DMS53 treated with DMSO at 0.1 percent for 48 hours (cell line): ENCODE results near the gene OR52H1.
"Not testable (repeated sequence)": the region's sequence is repeated elsewhere in the genome, so short reads cannot be mapped to it uniquely, and the experiment has no call there.

ENCODE experiments used
- DNase-seq: peaks from one replicate; lab custom pipeline; 2025; ENCODE audit not compliant: unreplicated experiment; lab: John Stamatoyannopoulos, UW

OR52H1 gene

DNA sequence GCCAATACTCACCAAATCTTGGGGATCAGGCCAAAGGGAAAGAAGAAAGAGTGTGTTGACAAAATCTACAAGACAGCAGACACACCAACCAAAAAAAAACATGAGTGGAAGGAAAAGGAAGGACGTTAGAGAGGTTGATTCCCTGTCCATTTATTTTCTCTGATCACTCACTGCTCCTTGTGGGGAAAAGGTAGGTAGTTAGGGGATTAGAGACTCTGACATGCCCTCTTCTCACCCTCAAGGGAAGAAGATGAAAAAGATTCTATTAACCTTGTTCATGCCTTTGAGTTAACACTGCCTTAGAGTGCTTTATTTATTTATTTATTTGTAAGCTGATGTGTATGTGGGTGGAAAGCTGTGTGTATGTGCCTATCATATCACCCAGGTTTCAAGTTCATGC is at the start of gene OR52H1:
OR52H1 (minus strand) TSS at position 101 of the 400 bp plus-strand sequence. CDS start 3,035 bp downstream, outside the sequence.
- DNase-seq = no peak

DNA sequence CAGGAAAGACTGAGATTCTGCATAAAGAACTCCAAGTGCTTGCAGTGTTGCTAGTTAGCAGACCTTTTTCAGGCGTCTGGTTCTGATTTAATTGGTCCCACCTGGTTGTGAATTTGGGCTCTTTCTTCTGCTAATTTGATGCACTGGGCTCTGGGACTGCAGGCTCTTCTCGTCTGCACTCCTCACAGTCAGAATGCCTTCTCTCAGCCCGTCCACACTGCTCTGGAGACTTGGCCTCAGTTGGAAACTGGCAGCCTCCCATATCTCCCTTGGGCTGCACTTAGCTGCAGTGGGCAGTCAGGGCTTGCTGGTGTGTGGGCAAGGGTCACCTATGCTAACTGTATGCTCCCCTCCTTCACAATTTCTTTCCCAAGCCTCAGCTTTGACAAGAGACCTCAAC is 49.6 kb upstream of the OR52H1 start:
- no peak for DNase-seq

- peak; percentile 7 for DNase-seq
These were observed 48.4 kb upstream of the OR52H1 start, which contains the start of gene TRIM6 for GRCh38 chr11:5596607-5597201. Gene TRIM6, plus strand, starts transcription at chr11:5596637. Its CDS starts 261 bp downstream, at chr11:5596898.

GRCh38 chr11:5593146-5593545 is 44.8 kb upstream of the OR52H1 start:
- DNase-seq = no peak

DNA sequence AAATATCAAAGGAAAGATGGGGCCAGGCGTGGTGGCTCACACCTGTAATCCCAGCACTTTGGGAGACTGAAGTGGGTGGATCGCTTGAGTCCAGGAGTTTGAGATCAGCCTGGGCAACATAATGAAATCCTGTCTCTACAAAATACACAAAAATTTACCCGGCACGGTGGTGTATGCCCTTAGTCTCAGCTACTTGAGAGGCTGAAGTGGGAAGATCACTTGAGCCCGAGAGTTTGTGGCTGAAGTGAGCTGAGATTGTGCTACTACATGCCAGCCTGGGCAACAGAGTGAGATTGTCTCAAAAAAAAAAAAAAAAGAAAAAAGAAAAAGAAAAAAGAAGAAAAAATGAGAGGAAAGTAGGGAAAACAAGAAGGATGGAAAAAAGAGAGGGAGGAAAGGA is 44.3 kb upstream of the OR52H1 start:
- DNase-seq = no peak

DNA sequence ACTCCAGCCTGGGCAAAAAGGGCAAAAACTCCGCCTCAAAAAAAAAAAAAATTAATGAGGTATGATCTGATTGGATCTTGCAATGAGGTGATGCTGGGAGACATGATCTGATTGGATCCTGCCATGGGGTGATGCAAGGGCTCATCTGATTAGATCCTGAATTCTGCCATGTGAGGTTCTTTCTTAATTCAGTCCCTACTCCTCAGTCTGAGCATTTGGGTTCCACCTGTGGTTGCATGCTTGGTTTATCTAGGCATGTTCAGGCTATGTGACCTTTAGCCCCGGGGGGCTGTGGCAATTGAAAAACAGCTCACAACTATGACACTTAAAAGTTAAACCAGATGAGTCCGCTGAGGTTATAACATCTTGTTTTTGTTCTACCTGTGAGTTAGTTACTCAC is 43.3 kb upstream of the OR52H1 start:
- DNase-seq = no peak

DNA sequence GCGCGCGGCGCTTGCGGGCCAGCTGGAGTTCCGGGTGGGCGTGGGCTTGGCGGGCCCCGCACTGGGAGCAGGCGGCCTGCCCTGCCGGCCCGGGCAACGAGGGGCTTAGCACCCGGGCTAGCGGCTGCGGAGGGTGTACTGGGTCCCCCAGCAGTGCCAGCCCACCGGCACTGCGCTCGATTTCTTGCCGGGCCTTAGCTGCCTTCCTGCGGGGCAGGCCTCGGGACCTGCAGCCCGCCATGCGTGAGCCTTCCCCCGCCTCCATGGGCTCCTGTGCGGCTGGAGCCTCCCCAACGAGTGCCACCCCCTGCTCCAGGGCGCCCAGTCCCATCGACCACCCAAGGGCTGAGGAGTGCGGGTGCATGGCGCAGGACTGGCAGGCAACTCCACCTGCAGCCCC is 41.6 kb upstream of the OR52H1 start:
- DNase-seq = not testable (repeated sequence)

- DNase-seq = not testable (repeated sequence)
These were observed 36.1 kb upstream of the OR52H1 start for GRCh38 chr11:5584458-5584857.

GRCh38 chr11:5581014-5581413 is 32.7 kb upstream of the OR52H1 start:
- no peak for DNase-seq

- DNase-seq = no peak
These were observed 32.2 kb upstream of the OR52H1 start, which contains the start of gene OR52B6 for GRCh38 chr11:5580577-5580976. Gene OR52B6, plus strand, starts transcription at chr11:5580877. Its CDS starts 0 bp downstream, at chr11:5580877.

DNA sequence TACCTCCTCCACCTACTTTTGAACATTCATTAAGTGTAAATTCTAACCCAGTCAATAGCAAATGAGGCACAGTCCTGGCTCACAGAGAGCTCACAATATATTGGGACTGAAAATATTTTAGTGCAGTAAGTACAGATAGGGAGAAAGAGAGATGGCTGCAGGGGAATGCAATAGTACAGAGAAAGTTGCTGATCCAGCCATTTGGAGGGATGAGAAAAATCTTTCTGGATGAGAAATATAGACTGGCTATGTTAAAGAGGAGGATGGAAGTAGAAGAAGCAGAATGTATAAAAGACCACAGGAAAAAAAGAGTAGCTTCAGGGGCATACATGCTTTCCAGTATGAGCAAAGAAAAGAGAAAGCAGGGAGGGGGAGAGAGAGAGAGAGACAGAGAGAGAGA is 28.8 kb upstream of the OR52H1 start:
- no peak for DNase-seq

GRCh38 chr11:5575152-5575551 is 26.8 kb upstream of the OR52H1 start:
- DNase-seq = no peak

- no peak for DNase-seq
These were observed 26.3 kb upstream of the OR52H1 start for GRCh38 chr11:5574654-5575053.

GRCh38 chr11:5564259-5565019 is 16.1 kb upstream of the OR52H1 start:
- DNase-seq = no peak

- DNase-seq = no peak
These were observed 9.4 kb upstream of the OR52H1 start for GRCh38 chr11:5557751-5558150.

GRCh38 chr11:5556596-5557188 is 8.4 kb upstream of the OR52H1 start:
- DNase-seq = no peak

DNA sequence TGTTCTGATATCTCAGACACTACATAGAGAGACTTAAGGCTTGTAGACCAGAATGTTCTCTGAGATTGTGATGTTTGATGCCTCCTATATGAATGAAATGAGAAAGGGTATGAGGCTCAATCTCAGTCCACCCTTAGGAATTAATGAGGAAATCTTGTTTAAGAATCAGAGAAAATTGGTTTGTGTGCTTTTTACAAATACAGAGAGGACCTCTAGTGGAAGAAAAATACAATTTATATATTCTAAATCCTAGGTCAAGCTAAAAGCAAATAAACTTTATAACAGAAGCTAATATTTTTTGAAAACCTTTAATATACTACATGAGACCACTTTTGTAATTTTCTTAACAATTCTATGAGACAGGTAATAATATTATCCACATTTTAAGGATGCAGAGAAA is 5.0 kb upstream of the OR52H1 start:
- peak; percentile 39 for DNase-seq

- DNase-seq = no peak
These were observed 2.2 kb upstream of the OR52H1 start for GRCh38 chr11:5550440-5551095.

- no peak for DNase-seq
These were observed 358 bp downstream of the OR52H1 start for GRCh38 chr11:5547982-5548381.

GRCh38 chr11:5546457-5546856 is 1.9 kb downstream of the OR52H1 start:
- no peak for DNase-seq

- no peak for DNase-seq
These were observed 6.9 kb downstream of the OR52H1 start for GRCh38 chr11:5541427-5541826.

GRCh38 chr11:5536482-5536881 is 11.9 kb downstream of the OR52H1 start:
- DNase-seq = no peak
